Astrocyte of the spinal cord (primary cell): ENCODE measurements around the gene SERTAD2.

Experiments used
- DNase-seq: peaks from one replicate; pipeline ENCODE4 v3.0.0; 2011; ENCODE audit warnings: low read depth, low spot score
- H3K4me3 ChIP-seq: 2 replicates; pipeline ENCODE4 v1.5.1; 2011; ENCODE audit warnings: low read depth, mild to moderate bottlenecking, low read length, moderate library complexity
- in situ Hi-C: cut with HindIII; loops from 2 replicates; pipeline ENCODE4 v1.10.0; 2017; ENCODE audit warnings: low sequenced_read_pairs
- TF ChIP-seq, protein P1 (sequence below): IDR thresholded peaks from 2 replicates; pipeline ENCODE4 v1.5.1; 2012; ENCODE audit warnings: low read depth, mild to moderate bottlenecking, low read length, inconsistent platforms

Gene SERTAD2, protein sequence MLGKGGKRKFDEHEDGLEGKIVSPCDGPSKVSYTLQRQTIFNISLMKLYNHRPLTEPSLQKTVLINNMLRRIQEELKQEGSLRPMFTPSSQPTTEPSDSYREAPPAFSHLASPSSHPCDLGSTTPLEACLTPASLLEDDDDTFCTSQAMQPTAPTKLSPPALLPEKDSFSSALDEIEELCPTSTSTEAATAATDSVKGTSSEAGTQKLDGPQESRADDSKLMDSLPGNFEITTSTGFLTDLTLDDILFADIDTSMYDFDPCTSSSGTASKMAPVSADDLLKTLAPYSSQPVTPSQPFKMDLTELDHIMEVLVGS

DNA sequence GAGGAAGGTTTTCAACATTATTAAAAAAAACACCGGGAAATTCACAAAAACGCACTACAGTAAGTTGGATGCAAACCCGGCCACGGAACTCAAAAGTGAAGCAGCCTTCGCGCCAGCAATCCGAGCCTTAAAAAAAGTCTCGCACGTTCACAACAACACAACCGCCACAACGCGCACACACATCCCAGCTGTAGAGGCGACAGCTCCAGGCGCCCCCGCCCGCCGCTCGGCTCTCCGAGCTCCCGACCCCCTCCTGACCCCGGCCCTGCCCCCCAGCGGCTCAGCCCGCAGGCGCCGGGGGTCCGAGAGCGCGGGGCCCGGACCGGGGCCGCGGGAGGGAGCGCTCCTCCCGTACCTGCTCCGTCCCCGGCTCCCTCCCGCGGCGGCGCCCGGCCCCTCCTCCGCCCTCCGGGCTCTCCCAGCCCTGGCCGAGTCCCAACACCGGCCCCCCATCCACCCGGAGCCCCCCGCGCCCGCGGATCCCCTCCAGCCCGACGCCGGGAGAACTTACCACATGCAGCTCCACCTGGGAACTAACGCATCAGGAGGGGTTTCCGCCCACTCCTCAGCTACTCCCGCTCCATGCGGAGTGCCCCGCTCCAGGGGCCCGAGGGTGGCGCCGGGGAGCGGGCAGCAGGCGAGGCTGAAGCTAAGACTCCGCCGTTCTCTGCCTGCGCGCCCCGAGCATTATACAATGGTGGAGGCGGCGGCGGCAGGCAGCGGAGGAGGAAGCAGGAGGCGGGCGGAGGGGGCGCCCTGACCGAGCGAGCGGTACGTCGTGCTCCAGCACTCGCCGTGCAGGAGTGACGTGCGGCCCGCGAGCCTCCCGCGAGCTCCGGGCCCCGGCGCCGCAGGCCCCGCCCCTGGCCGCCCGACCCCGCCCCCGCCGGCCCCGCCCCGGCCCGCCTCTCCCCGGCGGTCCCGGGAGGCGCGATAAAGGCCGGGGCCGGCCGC, at the start of gene SERTAD2:
TSS of gene SERTAD2 (minus strand) at position 805 of the 954 bp plus-strand sequence. CDS start 17,042 bp downstream, outside the sequence.
- TF ChIP-seq, protein P1, sequence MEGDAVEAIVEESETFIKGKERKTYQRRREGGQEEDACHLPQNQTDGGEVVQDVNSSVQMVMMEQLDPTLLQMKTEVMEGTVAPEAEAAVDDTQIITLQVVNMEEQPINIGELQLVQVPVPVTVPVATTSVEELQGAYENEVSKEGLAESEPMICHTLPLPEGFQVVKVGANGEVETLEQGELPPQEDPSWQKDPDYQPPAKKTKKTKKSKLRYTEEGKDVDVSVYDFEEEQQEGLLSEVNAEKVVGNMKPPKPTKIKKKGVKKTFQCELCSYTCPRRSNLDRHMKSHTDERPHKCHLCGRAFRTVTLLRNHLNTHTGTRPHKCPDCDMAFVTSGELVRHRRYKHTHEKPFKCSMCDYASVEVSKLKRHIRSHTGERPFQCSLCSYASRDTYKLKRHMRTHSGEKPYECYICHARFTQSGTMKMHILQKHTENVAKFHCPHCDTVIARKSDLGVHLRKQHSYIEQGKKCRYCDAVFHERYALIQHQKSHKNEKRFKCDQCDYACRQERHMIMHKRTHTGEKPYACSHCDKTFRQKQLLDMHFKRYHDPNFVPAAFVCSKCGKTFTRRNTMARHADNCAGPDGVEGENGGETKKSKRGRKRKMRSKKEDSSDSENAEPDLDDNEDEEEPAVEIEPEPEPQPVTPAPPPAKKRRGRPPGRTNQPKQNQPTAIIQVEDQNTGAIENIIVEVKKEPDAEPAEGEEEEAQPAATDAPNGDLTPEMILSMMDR = peak; percentile 9

DNA sequence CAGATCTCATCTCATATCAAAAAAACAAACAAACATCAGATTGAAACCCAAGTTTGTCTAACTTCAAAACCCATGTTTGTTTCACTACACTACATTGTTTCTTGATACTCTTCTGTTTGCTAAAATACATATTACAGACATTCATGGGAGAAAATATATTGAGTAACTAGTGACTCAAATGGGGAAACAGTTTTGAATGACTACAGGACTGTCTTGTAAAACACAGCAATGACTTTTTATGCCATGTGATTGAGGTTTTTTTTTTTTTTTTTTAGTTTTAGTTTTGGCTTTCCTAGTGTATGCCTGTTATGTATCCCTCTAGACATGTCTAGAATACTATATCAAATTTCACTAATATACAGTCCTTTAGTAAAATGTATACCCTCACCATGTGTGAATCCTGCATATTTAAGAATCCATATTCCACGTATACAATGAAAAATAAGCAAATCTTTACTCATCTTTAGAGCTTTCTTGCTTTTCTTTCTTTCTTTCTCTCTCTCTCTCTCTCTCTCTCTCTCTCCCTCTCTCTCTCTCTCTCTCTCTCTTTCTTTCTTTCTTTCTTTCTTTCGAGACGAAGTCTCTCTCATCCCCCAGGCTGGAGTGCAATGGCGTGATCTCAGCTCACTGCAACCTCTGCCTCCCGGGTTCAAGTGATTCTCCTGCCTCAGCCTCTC, 46.6 kb upstream of the SERTAD2 start:
- in situ Hi-C loops = no loop called here
- TF ChIP-seq, protein P1 = no peak
- no peak for DNase-seq
- no peak overlapping the region for H3K4me3 ChIP-seq

More for the DNA sequence above, at the start of gene SERTAD2:
- peak within 1 kb of the TSS; percentile 85 for H3K4me3 ChIP-seq
- peak; percentile 87 for DNase-seq
- in situ Hi-C loops = no loop called here

DNA sequence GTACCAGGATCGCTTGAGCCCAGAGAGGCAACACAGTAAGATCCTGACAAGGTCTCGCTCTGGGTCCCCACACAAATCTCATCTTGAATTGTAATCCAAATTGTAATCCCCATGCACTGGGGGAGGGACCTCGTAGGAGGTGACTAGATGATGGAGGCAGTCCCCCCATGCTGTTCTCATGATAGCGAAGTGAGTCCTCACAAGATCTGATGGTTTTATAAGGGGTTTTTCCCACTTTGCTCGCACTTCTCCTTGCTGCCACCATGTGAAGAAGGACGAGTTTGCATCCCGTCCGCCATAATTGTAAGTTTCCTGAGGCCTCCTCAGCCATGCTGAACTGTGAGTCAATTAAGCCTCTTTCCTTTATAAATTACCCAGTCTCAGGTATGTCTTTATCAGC, 46.0 kb upstream of the SERTAD2 start:
- in situ Hi-C loops = no loop called here
- no peak overlapping the region for H3K4me3 ChIP-seq
- DNase-seq = no peak
- TF ChIP-seq, protein P1 = no peak

DNA sequence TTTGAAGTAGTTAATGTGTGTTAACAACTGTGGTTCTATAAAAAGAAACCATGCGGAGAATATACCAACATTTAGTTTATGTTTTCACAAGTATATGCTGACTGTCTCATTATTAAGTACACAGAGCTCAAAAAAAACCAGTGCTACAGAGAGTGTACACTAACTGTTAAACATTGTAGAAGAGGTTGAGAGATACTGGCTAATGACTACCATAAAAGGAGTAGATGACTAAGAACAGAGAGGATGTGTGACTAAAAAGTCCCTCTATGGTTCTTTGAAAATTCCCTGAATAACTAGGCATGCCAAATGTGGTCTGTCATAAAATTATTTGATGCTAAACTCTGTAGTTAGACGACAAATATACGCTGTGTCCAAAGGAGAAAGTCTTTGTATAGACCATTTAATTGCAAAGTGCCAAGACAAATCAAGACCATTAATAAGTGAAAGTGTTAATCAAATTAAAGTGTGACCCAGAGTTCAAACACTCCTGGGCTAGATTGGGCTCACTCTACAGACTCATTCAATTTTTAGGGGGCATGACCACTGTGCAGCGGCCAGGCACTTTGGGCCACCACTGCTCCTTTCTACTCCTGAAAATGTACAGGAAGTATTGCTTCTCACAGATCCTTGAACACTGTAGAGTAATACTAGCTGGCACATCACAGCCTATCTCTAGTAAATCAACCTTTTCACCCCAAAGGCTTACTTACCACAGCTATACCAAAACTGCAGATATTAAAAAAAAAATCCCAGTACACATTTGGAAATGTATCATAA, 45.1 kb upstream of the SERTAD2 start:
- TF ChIP-seq, protein P1 = no peak
- in situ Hi-C loops = no loop called here
- DNase-seq = peak; percentile 90
- H3K4me3 ChIP-seq = no peak overlapping the region

DNA sequence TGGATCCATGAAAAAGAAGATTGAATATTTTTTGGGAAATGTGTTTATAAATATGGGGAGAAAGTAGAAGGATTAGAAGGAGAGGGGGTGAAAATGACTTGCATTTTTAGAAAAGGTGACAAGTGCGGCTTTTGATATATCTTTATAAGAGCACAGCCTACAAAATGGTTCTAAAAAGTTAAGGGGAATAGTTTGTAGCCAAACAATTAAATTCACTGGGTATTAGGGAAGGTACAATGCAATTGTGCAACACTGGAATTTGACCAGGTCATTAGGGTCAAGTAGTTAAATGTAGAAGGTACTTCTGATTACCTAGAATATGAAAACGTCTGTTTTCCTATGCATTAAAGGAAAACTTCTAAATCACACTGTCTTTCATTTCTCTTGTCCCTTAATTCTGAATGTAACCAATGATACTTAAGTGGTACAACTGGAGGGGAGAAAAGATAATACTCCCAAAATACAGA, 44.5 kb upstream of the SERTAD2 start:
- DNase-seq = no peak
- in situ Hi-C loops = no loop called here
- H3K4me3 ChIP-seq = no peak overlapping the region
- TF ChIP-seq, protein P1 = no peak
